Measurements from ENCODE around the gene TMCC1.
"Not testable (repeated sequence)": the region's sequence is repeated elsewhere in the genome, so short reads cannot be mapped to it uniquely, and the experiment has no call there.

TMCC1 gene

DNA sequence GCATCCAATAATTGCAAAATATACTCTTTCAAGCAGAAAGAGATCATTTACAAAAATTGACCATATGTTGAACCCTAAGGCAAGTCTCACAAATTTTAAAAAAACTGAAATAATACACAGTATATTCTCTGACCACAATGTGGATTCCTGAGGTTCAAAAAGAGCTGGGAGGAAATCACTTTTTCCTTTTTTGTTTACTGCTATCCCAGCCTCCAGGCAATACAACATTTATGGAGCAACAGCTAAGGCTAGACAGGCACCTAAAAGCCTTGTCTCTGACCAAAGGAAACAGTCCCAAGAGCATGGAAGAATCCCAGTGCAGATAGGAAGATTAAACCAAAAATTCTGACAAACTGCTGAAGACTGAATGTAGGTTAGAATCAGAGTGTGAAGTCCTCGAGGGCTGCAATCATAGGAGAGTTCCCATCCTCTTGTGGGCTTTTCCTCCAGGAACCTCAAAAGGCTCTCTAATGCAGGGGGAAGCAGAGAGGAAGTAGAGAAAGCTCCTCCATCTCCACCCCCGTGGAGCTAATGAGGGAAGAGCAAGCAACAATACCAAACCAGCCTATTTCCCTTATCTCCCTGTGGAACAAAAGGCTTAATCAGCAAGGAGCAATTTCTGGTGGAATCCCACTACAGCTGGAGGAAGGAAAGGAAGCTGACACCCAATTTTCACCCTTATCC is 57.0 kb downstream of the TMCC1 start:
- DNase-seq (ENCODE audit: low spot score): no peak

DNA sequence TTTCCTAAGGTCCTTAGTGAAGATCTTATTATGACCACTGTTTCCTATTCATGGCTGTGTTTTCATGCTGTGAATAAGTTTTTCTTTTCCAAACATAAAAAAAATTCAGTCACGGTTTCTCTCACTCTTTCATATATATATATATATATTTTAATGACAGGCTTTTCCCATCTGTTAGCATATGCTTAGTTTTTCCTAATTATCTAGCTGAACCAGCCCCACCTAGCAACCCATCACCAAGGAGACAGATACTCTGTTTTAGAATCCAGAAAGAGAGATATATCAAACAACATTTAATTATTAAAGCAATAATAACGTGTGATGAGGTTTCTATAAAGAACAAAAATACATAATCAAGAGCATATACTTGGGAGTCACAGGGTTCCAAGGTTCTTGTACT is 58.3 kb downstream of the TMCC1 start:
- no peak for DNase-seq (ENCODE audit: low spot score)

DNA sequence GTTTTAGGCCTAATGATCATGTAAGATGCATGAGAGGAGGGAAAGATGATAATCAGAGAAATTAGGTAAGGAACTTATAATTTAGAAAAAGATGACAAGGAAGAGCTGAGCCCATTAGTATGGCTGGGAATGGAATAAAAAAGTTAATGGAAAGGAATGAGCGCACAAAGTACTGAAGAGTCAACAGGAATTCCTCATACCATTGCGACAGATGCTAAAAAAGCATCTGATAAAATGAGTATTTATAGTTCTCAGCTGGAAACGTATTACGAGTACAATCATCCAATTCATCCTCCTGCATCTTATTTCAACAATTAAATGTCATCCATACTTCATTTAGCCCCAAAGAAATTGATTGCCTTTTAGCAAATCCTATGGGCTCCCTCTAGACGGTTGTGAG is 58.9 kb downstream of the TMCC1 start:
- no peak for DNase-seq (ENCODE audit: low spot score)

DNA sequence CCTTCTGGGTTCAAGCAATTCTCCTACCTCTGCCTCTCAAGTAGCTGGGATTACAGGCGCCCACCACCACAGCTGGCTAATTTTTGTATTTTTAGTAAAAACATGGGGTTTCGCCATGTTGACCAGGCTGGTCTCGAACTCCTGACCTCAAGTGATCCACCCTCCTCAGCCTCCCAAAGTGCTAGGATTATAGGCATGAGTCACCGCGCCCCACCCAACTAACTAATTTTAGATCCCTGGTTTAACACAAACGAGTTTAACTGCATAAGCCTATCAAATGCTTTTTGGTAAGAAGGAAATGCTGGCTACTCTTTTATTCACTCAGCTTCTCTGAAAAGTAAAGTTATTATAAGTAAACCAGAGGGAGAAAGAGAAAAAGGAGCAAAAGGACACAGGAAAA is 61.6 kb downstream of the TMCC1 start:
- not testable (repeated sequence) for DNase-seq (ENCODE audit: low spot score)

DNA sequence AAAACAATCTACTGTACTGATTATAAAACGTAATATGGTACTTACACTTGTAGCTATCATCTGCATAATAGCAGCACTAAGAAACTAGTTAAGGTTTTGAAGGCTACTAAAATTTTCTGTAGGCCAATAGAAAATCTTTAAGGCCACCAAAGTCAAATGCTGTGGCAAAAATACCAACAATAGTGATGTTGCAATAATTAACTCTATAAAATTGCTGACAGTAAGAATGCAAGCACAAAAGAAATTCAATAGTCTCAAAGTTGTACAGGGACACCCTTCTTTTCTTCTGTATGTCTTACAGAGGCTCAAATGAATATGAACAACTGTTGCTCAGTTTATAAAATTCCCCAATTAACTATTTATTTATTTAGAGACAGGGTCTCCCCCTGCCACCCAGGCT is 62.0 kb downstream of the TMCC1 start:
- DNase-seq (ENCODE audit: low spot score): no peak

DNA sequence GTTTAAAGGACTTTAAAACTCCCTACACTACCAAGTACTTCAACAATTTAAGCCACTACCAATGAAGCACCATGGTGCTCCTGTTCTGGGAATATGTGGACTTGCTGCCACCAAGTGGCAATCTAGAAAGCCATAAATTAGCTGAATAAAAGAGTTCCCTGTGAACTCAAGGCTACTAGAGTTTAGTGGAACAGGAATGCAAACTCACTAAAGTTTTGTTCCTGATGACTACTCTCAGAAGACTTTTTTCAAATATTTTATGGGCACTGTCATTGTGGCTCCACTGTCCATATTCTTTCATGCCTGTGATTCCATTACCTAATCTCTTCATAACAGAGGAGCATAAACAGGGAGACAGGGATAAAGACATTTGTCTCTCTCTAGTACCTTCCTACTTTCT is 63.9 kb downstream of the TMCC1 start:
- DNase-seq (ENCODE audit: low spot score): peak; percentile 33

DNA sequence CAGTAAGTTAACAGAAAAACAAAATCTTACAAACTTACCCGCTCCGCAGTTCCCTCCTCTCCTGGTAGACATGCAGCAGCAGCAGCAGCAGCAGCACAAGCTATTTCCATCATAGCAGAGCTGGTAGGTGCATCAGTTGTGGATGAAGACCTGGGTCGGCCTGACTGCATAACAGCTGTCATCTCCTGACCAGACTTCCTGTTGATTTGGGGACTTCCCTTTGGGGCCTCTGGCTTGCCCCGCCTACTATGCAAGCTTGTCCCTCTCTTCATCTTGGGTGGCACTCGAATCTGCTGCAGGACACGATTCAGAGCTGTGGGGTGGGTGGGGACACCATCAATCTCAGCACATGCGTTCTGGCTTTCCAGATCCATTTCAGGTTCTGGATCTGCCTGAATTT is 65.7 kb downstream of the TMCC1 start:
- peak; percentile 27 for DNase-seq (ENCODE audit: low spot score)

DNA sequence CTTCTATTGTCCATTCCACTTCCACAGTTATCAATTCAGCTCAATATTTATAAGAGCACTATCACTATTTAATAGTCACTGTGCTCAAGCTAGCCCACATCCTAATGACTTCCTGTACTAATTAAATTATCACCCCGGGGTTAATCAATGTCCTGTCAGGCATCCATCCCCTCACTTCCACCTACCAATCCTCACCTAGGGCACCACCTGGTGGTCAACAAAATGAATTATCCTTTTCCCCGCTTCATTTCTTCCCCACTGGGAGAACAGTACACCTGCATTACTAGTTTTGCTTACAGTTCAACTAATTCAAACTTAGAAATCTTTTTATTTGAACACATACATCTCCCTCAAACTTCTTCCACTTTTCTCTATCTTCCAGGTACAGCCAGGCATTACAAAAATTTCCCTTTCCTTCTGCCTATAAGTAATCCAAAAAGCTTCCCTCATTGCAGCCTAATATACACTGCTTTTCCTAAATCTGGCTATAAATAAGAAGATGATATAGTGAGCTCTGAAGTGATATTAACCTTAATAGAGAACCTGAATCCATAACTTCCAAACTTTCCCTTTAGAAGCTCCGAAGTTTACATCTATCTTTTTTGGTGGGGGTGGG is 68.5 kb downstream of the TMCC1 start:
- DNase-seq (ENCODE audit: low spot score): peak; percentile 65

DNA sequence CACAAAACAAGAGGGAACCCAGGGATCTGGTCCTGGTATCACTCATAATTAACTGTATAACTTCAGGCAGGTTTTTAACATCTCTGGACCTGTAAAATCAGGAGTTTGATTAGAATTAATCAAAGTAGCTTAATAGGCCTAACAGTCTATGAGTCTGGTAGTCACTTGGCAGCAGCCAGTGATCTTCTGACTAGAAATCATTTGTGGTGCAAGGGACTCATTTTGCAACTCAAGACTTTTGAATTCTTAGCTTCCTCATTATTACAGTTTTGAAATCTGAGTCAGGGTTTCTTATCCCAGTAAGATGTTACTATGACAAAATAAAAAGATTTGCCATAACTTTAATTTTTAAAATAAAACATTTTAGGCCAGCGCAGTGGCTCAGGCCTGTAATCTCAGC is 70.8 kb downstream of the TMCC1 start:
- DNase-seq (ENCODE audit: low spot score): no peak

DNA sequence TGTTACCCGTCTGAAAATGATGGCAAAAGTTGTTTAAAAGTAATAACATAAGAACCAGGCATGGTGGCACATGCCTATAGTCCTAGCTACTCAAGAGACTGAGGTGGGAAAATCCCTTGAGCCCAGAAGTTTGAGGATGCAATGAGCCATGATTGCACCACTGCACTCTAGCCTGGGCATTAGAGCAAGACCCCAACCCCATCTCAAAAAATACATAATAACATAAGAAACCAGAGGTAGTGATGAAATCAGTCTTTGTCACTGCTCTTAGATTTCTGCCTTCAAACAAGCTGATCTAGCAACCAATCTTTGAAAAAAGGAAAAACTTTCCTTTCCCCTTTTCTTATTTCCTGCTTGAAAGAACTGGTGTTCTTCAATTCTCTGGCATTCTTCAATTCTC is 71.3 kb downstream of the TMCC1 start:
- no peak for DNase-seq (ENCODE audit: low spot score)

DNA sequence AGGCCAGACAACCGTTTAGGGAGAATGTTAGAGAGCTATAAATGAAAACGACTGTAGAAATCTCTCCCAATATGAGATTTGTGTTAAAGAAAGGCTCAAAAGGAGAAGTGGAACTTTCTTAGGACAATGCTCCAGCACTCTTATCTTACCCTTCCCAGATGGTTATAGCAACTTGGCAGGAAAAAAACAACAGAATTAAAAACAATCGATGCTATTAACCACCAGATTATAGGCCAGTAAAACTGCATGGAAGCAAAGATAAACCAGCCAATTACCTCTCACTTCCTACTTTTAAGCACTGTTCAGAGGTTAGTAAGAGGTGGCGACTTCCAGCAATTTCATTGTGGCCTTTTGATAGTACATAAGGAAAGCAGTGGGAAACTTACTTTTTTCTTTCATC is 72.9 kb downstream of the TMCC1 start:
- DNase-seq (ENCODE audit: low spot score): no peak

DNA sequence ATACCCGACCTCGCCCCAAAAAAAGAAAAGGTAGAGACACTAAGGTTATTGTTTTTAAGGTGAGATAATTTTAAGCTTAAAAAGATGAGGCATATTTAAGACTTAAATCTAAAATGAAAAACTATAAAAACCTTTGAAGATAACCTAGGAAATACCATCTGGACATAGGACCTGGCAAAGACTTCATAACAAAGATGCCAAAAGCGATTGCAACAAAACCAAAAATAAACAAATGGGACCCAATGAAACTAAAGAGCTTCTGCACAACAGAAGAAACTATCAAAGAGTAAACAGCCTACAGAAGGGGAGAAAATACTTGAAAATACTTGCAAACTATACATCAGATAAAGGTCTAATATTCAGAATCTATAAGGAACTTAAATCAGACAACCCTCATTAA is 80.9 kb downstream of the TMCC1 start:
- DNase-seq (ENCODE audit: low spot score): no peak

DNA sequence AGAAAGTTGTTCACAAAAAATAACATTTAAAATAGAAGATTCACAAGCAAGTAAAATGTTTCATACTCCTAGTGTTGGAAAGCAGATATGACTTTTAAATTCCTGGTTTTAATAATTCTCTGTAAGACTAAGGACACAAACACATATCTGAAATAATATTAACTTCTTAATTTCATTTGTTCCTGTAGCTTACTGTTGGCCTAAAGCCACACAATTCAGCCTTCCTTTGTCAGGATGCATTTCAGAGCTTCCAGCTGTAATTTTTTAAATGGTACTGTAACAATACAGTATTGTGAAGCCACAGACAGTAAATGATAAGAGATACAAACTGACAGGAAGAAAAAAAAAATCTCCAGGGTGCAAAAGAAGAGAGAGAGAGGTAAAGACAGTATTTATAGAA is 84.2 kb downstream of the TMCC1 start:
- no peak for DNase-seq (ENCODE audit: low spot score)

DNA sequence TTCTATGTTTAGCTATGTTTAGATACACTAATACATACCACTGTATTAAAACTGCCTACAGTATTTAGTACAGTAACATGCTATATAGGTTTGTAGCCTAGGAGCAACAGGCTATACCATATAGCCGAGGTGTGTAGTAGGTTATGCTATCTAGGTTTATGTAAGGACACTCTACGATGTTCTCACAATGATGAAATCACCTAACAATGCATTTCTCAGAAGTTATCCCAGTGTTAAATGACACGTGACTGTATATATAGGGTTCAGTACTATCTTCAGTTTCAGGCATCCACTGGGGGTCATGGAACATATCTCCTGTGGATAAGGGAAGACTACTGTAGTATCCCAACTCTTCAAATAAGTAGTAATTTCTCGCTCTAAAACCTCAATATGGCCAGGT is 97.4 kb downstream of the TMCC1 start:
- no peak for DNase-seq (ENCODE audit: low spot score)

DNA sequence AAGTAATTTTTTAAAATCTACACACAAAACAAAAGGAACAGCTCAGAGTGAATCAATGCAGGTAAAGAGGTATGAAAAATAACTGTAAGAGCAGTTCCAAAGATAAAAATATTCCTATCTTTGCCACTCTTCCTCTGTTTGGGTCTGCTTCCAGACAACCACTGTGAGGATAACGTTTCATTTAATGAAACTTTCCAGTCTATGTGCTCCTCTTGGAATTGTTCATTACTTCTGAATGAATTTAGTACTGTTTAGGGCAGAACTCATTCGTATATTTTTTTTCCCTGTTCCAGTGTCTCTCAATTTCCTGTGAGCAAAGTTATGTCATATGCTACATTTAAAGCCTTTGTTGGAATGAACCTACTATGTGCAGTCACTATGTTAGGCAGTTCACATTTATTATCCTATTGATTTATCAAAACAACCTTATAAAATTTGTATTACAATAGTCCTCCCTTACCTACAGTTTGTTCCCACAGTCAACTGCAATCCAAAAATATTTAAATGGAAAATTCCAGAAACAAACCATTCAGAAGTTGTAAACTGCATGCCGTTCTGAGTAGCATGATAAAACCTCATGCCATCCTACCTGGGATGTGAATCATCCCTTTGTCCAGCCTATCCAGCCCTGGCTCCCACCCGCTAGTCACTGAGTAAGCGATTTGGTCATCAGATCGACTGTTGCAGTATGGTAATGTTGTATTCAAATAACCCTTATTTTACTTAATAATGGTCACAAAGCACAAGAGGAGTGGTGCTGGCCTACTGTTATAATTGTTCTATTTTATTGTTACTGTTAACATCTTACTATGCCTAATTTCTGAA is 98.1 kb downstream of the TMCC1 start:
- no peak for DNase-seq (ENCODE audit: low spot score)

DNA sequence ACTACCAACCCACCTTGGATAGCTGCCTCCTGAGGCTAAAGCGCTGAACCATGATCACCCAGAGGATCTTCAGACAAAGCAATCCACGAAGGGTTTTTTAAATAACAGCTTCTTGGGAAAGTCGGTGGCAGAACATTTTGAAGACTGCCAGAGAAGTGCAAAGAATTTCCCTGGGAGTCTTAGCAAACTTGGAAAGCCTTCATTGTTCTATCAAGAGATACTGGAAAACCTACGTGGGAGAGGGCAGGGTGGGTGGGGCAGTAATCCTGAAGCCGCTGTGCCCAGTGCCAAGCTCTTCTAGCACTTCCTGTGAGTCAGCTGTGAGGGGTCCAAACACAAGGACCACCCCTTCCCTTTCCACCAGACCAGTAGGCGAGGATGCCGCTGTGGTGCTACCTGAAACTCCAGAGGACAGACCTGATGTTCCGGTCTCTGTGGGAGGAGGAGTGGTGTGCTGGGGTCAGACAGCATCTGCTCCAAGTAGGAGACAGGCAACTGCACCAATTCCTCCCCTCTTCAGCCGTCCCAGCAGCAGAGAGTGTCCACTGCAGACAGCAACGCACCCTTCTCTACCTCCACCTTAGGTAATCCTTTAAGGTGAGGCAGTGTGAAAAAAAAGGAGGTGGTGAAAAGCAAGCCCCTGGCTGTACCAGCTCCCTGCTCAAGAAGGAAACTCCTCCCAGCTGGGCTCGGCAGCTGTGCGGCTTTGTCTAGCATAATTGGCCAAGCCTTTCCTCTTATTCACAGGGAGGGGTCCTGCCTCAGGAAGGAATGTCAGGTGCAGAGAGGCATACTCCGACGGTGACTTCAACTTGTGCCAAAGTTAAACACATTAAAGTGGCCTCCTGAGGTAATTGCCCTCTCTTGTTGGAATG is 99.0 kb downstream of the TMCC1 start:
- no peak for DNase-seq (ENCODE audit: low spot score)

DNA sequence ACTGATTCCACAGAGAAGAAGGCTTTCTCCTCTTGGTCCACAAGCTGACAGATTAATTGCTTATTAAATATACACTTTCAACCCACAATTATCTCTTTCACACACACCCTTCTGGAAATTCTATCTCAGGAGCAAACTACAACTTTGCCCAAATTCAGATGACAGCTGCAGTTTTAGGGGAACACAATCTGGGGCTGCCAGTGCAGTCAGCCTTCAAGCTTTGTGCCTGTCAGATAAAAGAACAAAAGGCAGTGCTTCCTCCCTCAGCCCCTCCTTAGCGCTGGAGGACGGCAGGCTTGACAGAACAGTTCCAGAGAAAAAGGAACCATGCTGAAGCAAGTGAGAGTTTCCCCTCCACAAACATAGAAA is 99.6 kb downstream of the TMCC1 start:
- DNase-seq (ENCODE audit: low spot score): peak; percentile 18

DNA sequence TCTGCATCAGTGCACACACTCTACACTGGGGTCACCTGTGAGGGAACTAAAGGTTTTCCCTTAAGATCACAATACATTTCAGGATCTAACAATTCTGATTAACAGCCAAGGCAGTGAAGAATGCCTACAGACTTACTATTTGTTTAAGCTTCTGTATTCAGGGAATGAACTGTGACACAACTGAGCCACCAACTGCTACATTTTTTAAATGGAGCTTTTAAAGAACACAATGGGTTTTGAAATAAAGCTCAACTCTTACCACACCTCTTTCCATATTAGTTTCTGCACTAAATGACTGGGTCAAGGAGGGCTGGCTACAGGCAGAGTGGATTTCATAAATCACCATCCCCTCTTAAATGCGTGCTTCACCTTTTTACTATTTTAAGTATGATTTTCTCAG is 100.2 kb downstream of the TMCC1 start:
- DNase-seq (ENCODE audit: low spot score): no peak

DNA sequence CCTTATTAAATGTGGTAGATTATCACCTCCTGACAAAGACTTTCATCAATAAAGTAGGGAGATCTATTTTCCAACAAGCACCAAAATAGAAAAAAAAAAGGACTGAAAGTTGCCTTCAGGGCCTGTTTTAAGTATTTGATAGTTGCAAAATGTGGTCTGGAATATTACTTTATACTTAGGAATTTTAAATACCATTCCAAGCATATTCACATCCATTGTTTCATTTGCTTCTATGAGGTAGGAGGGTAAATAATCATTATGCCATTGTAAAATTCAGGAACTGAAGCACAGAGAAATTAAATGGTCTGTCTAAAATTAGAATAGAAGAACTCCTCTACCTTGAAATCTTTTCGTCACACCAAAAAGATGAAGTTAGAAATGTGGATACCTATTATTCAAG is 110.0 kb downstream of the TMCC1 start:
- DNase-seq (ENCODE audit: low spot score): no peak

DNA sequence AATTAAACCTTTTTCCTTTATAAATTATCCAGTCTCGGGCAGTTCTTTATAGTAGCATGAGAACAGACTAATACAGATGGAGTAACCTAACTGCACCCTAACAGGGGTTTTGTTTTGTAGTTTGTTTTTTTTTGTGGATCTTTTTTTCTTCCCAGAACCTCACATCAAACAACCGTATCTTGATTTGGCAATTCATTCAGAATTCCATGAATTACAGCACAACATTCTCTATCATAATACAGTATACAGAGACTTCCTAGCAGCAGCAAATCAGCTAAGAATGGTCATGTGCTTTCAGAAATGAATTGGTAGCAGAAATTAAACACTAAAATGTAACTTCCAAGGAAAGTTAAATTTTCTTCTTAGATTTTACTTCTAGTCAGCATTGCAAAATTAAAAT is 114.6 kb downstream of the TMCC1 start:
- no peak for DNase-seq (ENCODE audit: low spot score)

DNA sequence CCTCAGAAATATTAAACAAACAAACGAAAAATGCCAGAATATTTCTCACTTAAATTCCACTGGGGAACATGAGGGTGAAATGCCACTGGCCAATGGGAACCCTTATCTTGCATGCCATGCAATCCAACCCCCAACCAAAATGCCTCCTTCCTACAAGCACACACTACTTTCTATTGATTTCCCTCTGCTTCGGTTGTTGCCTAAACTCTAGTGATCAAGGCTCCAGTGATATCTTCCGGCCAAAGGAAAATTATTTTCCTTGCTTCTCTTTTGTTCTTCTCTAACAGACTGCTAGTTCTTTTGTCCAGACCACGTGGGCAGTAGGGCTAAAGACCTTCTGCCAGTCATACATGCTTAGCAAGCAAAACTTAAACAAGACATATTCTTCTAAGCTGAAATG is 115.7 kb downstream of the TMCC1 start:
- no peak for DNase-seq (ENCODE audit: low spot score)

DNA sequence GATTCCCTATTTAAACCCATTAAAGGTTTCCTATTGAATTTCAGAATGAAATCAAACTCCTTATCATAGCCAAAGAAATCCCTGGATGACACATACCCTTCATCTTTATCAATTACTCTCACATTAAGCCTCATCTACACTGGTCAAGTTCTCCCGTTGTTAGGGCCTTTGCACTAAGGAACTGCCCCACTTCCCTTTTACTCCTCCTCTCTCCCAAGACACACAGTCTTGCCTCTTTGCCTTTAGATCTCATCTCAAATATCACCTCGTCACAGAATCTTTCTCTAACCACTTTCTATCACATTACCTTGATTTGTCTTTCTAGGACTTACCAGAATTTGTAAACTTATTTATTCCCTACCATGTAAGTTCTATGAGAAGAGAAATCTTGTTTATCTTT is 117.6 kb downstream of the TMCC1 start:
- no peak for DNase-seq (ENCODE audit: low spot score)
